GM06990 (cell line): ENCODE data around the gene SDC1.

Source experiments
- DNase-seq: peaks from one replicate; pipeline ENCODE4 v3.0.0-alpha.2; 2011; ENCODE audit not compliant: insufficient read length; ENCODE audit errors: extremely low read depth
- H3K27me3 ChIP-seq: replicated peaks from 2 replicates; pipeline ENCODE4 v1.6.0; 2011; ENCODE audit warnings: low read length; ENCODE audit not compliant: control insufficient read depth, insufficient read depth
- H3K36me3 ChIP-seq: 2 replicates; pipeline ENCODE4 v1.5.1; 2011; ENCODE audit warnings: low read length; ENCODE audit not compliant: control insufficient read depth, insufficient read depth
- H3K4me3 ChIP-seq: replicated peaks from 2 replicates; pipeline ENCODE4 v1.5.1; 2011; ENCODE audit warnings: low read depth, mild to moderate bottlenecking, control low read depth, low read length
- TF ChIP-seq, protein P1 (sequence below): IDR thresholded peaks from 2 replicates; pipeline ENCODE4 v1.5.1; 2011; ENCODE audit warnings: low read length, control low read depth, mild to moderate bottlenecking, inconsistent platforms; ENCODE audit not compliant: insufficient read depth, poor library complexity, severe bottlenecking

Gene SDC1

DNA sequence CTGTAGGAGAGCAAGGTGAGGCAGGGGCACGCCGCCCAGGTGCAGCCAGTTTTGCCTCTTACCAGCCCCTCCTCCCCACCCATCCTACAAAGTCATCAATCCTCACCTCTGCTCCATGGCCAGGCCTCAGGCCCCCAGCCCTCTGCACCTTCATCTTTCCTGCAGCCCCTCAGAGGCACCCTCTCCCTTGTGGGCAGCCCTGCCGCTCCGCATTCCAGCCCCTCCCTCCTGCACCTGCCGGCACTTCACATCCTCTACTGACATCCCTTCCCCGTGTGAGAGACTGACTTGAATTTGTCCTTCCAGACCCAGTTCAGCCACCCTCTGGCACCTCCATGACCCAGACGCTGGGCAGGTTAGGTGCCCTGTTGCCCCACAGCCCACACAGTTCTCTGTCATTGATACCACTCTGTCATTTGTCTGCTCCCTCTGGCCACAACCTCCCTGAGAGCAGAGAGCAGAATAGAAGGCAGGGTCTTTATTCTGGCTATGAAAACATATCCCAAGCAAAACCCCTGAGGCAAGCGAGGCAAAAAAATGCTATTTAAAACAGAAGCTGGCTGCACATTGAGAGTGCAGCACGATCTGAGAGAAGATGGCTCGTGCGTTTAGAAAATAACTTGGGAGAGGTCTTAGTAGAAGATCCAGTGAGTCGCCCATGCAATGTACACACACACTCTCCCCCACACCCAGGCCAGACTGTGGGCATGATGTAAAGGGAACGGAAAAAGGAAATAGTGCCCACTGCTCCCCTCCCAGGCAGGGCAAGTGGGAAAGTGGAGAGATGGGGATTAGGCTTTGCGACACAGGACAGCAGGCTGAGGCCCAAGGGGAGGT is 25.9 kb downstream of the SDC1 start:
- TF ChIP-seq, protein P1, sequence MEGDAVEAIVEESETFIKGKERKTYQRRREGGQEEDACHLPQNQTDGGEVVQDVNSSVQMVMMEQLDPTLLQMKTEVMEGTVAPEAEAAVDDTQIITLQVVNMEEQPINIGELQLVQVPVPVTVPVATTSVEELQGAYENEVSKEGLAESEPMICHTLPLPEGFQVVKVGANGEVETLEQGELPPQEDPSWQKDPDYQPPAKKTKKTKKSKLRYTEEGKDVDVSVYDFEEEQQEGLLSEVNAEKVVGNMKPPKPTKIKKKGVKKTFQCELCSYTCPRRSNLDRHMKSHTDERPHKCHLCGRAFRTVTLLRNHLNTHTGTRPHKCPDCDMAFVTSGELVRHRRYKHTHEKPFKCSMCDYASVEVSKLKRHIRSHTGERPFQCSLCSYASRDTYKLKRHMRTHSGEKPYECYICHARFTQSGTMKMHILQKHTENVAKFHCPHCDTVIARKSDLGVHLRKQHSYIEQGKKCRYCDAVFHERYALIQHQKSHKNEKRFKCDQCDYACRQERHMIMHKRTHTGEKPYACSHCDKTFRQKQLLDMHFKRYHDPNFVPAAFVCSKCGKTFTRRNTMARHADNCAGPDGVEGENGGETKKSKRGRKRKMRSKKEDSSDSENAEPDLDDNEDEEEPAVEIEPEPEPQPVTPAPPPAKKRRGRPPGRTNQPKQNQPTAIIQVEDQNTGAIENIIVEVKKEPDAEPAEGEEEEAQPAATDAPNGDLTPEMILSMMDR, result no peak
- Histone ChIP-seq H3K27me3 (no peaks in the 10 kb centered on the region), H3K36me3 (peaks cover 20% of the 10 kb centered on the region), H3K4me3 (no peak overlapping the region)
- no peak for DNase-seq

DNA sequence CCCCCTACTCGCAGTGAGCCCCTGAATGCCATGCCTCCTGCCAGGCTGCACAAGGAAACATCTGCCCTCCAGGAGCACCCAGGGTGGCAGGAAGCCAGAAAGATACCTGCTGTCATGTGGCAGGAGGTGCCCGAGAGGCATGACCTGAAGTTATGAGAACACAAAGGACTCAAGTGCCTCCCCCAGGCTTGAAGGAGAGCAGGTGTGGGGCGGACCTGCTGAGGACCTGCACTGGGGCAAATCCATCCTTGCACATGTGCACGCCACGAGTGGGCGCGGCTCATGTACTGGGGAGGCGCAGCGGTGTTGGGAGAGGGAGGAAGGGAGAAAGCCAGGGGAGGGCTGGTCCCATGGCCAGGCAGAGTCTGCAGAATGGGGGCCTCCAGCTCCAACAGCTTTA is 26.9 kb downstream of the SDC1 start:
- Histone ChIP-seq H3K27me3 (no peaks in the 10 kb centered on the region), H3K36me3 (peaks cover 14% of the 10 kb centered on the region), H3K4me3 (no peak overlapping the region)
- TF ChIP-seq, protein P1, result no peak
- no peak for DNase-seq

DNA sequence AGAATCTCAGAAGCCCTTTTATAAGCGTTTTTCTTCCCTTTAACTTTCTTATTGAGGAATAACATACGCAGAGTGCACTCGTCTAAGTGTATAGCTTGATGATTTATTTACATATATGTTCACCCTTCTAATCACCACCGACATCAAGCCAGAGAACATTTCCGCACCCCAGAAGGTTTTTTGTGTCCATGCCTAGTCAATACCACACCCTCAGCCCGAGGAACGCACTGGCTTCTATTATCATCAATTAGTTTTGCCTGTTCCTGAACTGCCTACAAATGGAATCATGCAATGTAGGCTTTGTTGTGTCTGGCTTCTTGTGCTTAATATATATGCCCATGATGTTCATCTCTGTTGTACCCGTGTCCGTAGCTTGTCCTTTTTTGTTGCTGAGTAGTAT is 27.7 kb downstream of the SDC1 start:
- no peaks in the 10 kb centered on the region for H3K27me3 ChIP-seq
- no peak for DNase-seq
- H3K36me3 ChIP-seq, result peaks cover 7% of the 10 kb centered on the region
- H3K4me3 ChIP-seq, result no peak overlapping the region
- TF ChIP-seq, protein P1, result no peak

DNA sequence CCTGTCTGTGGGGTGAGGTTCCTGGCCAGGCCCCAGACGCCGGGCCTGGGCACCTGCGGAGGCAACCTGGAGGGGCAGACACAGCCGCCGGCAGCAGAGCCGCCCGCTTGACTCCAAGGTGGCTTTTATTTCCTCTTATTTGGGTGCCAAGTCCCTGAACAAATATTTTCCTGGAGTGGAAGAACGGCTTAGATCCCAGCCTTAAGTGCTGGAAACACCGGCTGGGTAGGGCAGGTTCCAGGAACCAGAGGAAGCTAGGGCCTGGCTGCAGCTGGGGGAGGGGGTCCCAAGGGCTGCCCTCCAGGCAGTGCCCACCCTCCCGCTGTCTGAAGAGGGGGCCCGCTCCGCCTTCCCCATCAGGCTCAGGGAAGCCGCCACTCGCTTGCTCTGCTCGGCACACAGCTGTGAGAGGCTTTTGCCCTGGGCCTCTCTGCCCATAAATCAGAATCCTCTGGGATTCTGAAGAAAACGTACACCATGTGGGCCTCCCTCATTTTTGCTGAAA is 28.2 kb downstream of the SDC1 start:
- no peak overlapping the region for H3K4me3 ChIP-seq
- peaks cover 6% of the 10 kb centered on the region for H3K36me3 ChIP-seq
- TF ChIP-seq, protein P1, result no peak
- no peak for DNase-seq
- H3K27me3 ChIP-seq, result no peaks in the 10 kb centered on the region

DNA sequence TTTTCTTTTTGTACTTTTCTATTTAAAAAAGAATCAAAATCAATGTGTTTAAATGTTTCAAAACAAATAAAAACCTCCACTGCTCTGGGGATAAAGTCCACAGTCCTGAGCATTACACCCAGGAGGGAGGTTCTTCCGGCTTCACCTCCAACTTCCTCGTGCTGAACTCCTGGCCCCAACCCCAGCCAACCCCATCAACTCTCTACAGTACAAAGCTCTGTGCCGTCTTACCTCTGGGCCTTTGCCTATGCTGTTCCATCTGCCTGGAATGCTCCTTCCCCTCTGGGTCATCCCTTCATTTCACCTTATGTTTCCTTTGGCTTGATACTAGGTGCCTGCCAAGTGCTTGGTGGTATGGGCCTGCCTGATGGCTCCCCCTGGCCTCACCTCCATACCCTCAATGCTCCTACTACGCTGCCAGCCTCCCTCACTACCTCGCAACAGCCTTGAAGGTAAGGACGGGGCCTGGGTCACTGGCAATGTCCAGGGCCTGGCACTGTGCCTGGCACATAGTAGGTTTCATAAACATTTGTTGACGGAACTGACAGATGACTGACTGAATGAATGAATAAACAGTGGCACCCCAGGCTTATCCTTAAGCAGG is 28.8 kb downstream of the SDC1 start:
- H3K36me3 ChIP-seq, result peaks cover 6% of the 10 kb centered on the region
- TF ChIP-seq, protein P1, result no peak
- H3K27me3 ChIP-seq, result no peaks in the 10 kb centered on the region
- no peak overlapping the region for H3K4me3 ChIP-seq
- no peak for DNase-seq
